ENCODE measurements around the gene SLC38A1. TPM values are rescaled to one million over a fixed set of nuclear protein-coding genes. Genes with fewer than 3 reads are reported as not detected.

Gene SLC38A1
- polyA plus RNA-seq, 1 of the 3 experiments (the other 2 are of a cell fraction) = 20.7 TPM

DNA sequence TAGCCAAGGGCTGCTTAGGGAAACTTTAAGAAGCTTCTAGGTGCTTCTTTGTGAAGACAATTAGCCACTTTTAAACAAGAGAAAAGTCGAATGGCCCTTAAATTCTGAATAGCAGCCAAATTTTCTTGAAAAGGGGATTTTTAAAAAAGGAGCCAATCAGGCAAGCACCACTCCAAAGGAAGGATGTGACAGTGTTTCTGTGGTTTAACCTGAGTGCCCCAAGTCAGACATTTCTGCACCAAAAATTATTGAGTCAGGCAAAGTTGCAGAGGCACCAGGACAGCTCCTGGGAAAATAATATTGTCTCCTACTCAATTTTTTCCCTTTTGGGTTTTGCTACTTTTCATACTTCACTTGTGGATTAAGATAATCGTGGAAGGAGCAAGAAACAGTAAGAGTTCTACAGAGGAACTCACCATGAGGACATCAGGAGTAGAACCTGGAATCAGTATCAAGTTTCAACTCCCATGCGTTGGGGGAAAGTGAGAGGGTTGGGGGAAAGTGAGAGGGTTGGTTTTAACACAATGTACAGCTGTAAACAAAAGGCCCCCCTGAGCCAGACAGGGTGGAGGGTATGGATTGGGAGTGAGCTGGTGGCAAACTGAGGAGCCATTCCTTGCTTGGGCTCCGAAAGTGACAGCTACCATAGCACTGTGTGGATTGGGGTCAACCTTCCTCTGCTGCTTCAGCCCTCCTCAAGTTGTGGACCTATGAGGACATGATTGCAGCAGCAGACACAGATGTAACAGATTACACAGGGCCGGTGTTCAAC lies 90.8 kb downstream of the SLC38A1 start:
- Histone ChIP-seq H3F3A (replicated peaks; ENCODE audit: insufficient read depth) (peaks cover 8% of the 10 kb centered on the region), H3K4me1 (ENCODE audit: control insufficient read depth in 1 of 2, insufficient read depth in 2 of 2, low read depth in 1 of 2, low read length in 1 of 2) (no peaks in the 10 kb centered on the region), H3K27me3 (ENCODE audit: insufficient read depth) (no peaks in the 10 kb centered on the region), H3K9ac (no peak overlapping the region), H3K27ac (ENCODE audit: low read depth in 2 of 2, low read length in 1 of 2) (no peak overlapping the region), H4K20me1 (ENCODE audit: insufficient read depth) (no peaks in the 10 kb centered on the region), H3K79me2 (ENCODE audit: insufficient read depth) (no peaks in the 10 kb centered on the region), H3K9me2 (no peaks in the 10 kb centered on the region), H3K9me3 (no peaks in the 10 kb centered on the region), H3K4me2 (no peak overlapping the region), H3K36me3 (replicated peaks in 1 of 2; ENCODE audit: control insufficient read depth in 1 of 2, insufficient read depth in 2 of 2, low read length in 1 of 2) (no peaks in the 10 kb centered on the region), H3K4me3 (ENCODE audit: low read depth in 2 of 2, low read length in 1 of 2) (no peak overlapping the region), H2AFZ (ENCODE audit: low read depth) (no peak overlapping the region)
- ChIA-PET POLR2A (no interaction called here), CTCF (interaction anchor here (0.6 kb wide), 1 partner anchor 570 kb away, joined by 3 read pairs; no protein-coding TSS in a partner anchor)
- TF ChIP-seq YY1 (IDR thresholded peaks at IDR 0.05; ENCODE audit: low read depth) (no peak), CHD2 (IDR thresholded peaks at IDR 0.05; ENCODE audit: low read length, partially characterized antibody) (no peak), RCOR1 (IDR thresholded peaks at IDR 0.05; ENCODE audit: low read length) (no peak), MXI1 (IDR thresholded peaks at IDR 0.05; ENCODE audit: low read depth, low read length) (no peak), TAF1 (IDR thresholded peaks at IDR 0.05; ENCODE audit: borderline replicate concordance, low read depth, low read length) (no peak), MEF2A (IDR thresholded peaks at IDR 0.05; ENCODE audit: borderline replicate concordance, low read depth) (no peak)
- TF ChIP-seq, protein P1, sequence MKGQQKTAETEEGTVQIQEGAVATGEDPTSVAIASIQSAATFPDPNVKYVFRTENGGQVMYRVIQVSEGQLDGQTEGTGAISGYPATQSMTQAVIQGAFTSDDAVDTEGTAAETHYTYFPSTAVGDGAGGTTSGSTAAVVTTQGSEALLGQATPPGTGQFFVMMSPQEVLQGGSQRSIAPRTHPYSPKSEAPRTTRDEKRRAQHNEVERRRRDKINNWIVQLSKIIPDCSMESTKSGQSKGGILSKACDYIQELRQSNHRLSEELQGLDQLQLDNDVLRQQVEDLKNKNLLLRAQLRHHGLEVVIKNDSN (IDR thresholded peaks at IDR 0.05; ENCODE audit: borderline replicate concordance, low read depth) = no peak
- TF ChIP-seq, protein P2, sequence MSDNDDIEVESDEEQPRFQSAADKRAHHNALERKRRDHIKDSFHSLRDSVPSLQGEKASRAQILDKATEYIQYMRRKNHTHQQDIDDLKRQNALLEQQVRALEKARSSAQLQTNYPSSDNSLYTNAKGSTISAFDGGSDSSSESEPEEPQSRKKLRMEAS (IDR thresholded peaks at IDR 0.05; ENCODE audit: low read depth) = no peak
- 76% methylated on average over 4 of the region's 5 CpGs for WGBS (ENCODE audit: low lambda C conversion rate)
- DNase-seq = no peak

DNA sequence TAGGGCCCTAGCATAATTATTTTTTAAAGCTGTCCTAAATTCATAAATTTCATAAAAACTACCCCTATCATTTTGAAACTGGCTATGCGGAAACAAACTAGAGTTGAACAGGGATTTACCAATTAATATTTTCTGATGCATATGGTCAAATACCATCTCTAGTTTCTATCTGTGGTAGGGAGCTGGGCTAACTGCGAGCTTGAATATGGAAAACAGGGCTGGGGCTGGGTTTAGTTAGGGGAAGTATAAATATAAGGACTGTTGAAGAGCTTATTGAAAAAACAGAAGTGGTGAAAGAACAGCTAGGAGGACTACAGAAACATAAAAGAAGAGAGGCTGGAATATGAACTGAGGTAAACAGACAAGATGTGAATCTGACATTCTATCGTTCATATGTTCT lies 91.8 kb downstream of the SLC38A1 start:
- no peaks in the 10 kb centered on the region for H3K4me1 ChIP-seq (ENCODE audit: control insufficient read depth in 1 of 2, insufficient read depth in 2 of 2, low read depth in 1 of 2, low read length in 1 of 2)
- H3K9me3 ChIP-seq = no peaks in the 10 kb centered on the region
- H3K9ac ChIP-seq = no peak overlapping the region
- TF ChIP-seq FOXJ3 (CRISPR knock-in tag; IDR thresholded peaks at IDR 0.05) = no peak
- no peaks in the 10 kb centered on the region for H3K9me2 ChIP-seq
- H4K20me1 ChIP-seq (ENCODE audit: insufficient read depth) = no peaks in the 10 kb centered on the region
- ChIA-PET CTCF (interaction anchor here (0.7 to 1.1 kb wide), 2 partner anchors 12 to 15 kb away, joined by 3 to 5 read pairs; no protein-coding TSS in a partner anchor), POLR2A (no interaction called here)
- H3K4me3 ChIP-seq (ENCODE audit: low read depth in 2 of 2, low read length in 1 of 2) = no peak overlapping the region
- no peak overlapping the region for H3K4me2 ChIP-seq
- H3K36me3 ChIP-seq (replicated peaks in 1 of 2; ENCODE audit: control insufficient read depth in 1 of 2, insufficient read depth in 2 of 2, low read length in 1 of 2) = no peaks in the 10 kb centered on the region
- H3K27me3 ChIP-seq (ENCODE audit: insufficient read depth) = no peaks in the 10 kb centered on the region
- peaks cover 3% of the 10 kb centered on the region for H3F3A ChIP-seq (replicated peaks; ENCODE audit: insufficient read depth)
- no peak overlapping the region for H2AFZ ChIP-seq (ENCODE audit: low read depth)
- no peak for DNase-seq
- 90% methylated on average over 3 of the region's 3 CpGs for WGBS (ENCODE audit: low lambda C conversion rate)
- H3K79me2 ChIP-seq (ENCODE audit: insufficient read depth) = no peaks in the 10 kb centered on the region
- no peak overlapping the region for H3K27ac ChIP-seq (ENCODE audit: low read depth in 2 of 2, low read length in 1 of 2)

DNA sequence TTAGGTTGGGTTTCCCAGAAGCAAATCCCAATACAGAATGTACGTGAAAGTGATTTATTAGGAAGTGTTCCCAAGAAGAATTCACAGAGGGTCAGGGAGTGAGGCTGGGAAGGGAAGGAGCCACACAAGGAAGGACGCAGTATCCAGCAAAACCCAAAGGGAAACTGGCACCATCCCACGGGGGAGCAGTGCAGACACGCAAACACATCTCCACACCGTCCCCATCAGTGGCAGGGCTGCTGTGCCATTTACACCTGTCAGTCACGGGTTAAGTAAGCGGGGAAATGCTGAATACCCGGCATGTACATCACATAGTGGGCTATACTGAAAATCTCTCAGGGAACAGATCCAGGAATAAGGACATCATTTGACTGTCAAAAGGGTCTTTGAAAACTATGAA lies 93.9 kb downstream of the SLC38A1 start:
- no peaks in the 10 kb centered on the region for H3K9me2 ChIP-seq
- WGBS (ENCODE audit: low lambda C conversion rate) = 87% methylated on average over 8 of the region's 8 CpGs
- no peak overlapping the region for H3K4me3 ChIP-seq (ENCODE audit: low read depth in 2 of 2, low read length in 1 of 2)
- H4K20me1 ChIP-seq (ENCODE audit: insufficient read depth) = no peaks in the 10 kb centered on the region
- H3K27ac ChIP-seq (ENCODE audit: low read depth in 2 of 2, low read length in 1 of 2) = no peak overlapping the region
- POLR2A ChIA-PET = no interaction called here
- no peaks in the 10 kb centered on the region for H3K4me1 ChIP-seq (ENCODE audit: control insufficient read depth in 1 of 2, insufficient read depth in 2 of 2, low read depth in 1 of 2, low read length in 1 of 2)
- H3K36me3 ChIP-seq (replicated peaks in 1 of 2; ENCODE audit: control insufficient read depth in 1 of 2, insufficient read depth in 2 of 2, low read length in 1 of 2) = no peaks in the 10 kb centered on the region
- H2AFZ ChIP-seq (ENCODE audit: low read depth) = no peak overlapping the region
- DNase-seq = no peak
- H3K27me3 ChIP-seq (ENCODE audit: insufficient read depth) = no peaks in the 10 kb centered on the region
- H3K4me2 ChIP-seq = no peak overlapping the region
- no peaks in the 10 kb centered on the region for H3K9me3 ChIP-seq
- H3F3A ChIP-seq (replicated peaks; ENCODE audit: insufficient read depth) = no peaks in the 10 kb centered on the region
- CTCF ChIA-PET = interaction anchor here (1.3 kb wide), 1 partner anchor 89 kb away, joined by 5 read pairs; no protein-coding TSS in a partner anchor
- H3K79me2 ChIP-seq (ENCODE audit: insufficient read depth) = no peaks in the 10 kb centered on the region
- H3K9ac ChIP-seq = no peak overlapping the region
- TF ChIP-seq YY1 (IDR thresholded peaks at IDR 0.05; ENCODE audit: low read depth) (no peak), RAD21 (IDR thresholded peaks at IDR 0.05; ENCODE audit: low read length) (no peak), FOSL2 (IDR thresholded peaks at IDR 0.05; ENCODE audit: borderline replicate concordance, low read depth) (no peak), SIN3A (IDR thresholded peaks at IDR 0.05; ENCODE audit: borderline replicate concordance, low read depth, low read length) (no peak)
- TF ChIP-seq, protein P3, sequence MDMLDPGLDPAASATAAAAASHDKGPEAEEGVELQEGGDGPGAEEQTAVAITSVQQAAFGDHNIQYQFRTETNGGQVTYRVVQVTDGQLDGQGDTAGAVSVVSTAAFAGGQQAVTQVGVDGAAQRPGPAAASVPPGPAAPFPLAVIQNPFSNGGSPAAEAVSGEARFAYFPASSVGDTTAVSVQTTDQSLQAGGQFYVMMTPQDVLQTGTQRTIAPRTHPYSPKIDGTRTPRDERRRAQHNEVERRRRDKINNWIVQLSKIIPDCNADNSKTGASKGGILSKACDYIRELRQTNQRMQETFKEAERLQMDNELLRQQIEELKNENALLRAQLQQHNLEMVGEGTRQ (IDR thresholded peaks at IDR 0.05; ENCODE audit: borderline replicate concordance, low read depth, low read length) = no peak
- TF ChIP-seq, protein P4, sequence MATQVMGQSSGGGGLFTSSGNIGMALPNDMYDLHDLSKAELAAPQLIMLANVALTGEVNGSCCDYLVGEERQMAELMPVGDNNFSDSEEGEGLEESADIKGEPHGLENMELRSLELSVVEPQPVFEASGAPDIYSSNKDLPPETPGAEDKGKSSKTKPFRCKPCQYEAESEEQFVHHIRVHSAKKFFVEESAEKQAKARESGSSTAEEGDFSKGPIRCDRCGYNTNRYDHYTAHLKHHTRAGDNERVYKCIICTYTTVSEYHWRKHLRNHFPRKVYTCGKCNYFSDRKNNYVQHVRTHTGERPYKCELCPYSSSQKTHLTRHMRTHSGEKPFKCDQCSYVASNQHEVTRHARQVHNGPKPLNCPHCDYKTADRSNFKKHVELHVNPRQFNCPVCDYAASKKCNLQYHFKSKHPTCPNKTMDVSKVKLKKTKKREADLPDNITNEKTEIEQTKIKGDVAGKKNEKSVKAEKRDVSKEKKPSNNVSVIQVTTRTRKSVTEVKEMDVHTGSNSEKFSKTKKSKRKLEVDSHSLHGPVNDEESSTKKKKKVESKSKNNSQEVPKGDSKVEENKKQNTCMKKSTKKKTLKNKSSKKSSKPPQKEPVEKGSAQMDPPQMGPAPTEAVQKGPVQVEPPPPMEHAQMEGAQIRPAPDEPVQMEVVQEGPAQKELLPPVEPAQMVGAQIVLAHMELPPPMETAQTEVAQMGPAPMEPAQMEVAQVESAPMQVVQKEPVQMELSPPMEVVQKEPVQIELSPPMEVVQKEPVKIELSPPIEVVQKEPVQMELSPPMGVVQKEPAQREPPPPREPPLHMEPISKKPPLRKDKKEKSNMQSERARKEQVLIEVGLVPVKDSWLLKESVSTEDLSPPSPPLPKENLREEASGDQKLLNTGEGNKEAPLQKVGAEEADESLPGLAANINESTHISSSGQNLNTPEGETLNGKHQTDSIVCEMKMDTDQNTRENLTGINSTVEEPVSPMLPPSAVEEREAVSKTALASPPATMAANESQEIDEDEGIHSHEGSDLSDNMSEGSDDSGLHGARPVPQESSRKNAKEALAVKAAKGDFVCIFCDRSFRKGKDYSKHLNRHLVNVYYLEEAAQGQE (IDR thresholded peaks at IDR 0.05; ENCODE audit: low read depth, low read length) = no peak
- TF ChIP-seq, protein P1 (IDR thresholded peaks at IDR 0.05; ENCODE audit: borderline replicate concordance, low read depth) = no peak

Data from SK-N-SH (cell line).